22Rv1 (cell line): Measurements from ENCODE around the gene DENND6A.

Experiments used
- H3K27ac ChIP-seq: fragments of 450-650 bp; 2 replicates; pipeline ENCODE4 v1.5.1; 2017
- ZFX ChIP-seq: fragments of 450-650 bp; IDR thresholded peaks from 2 replicates; pipeline ENCODE4 v1.6.1; 2017; ENCODE audit warnings: antibody characterized with exemption, borderline replicate concordance
- TF ChIP-seq, protein P1 (sequence below): fragments of 450-650 bp; IDR thresholded peaks from 2 replicates; pipeline ENCODE4 v1.5.1; 2017; ENCODE audit warnings: mild to moderate bottlenecking

DENND6A gene

DNA sequence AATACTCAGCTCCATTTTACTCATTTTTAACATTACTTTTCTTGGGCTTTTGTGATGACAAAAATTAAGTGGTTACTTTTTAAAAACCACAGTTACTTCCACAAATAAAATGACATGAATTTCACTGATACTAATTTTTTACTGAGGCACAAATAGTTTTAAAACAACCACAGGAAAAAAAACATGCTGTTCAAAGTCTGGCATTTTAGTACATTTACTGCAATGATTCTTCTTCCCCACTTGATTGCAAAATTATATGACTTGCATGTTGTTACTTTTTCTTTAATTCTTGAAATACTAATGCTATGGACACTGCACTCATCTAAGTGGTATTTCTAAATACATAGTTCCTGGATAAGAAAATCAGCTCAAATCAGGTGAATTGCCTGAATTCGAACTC lies 38.4 kb upstream of the DENND6A start:
- no peak overlapping the region for H3K27ac ChIP-seq
- TF ChIP-seq ZFX, result no peak
- TF ChIP-seq, protein P1, sequence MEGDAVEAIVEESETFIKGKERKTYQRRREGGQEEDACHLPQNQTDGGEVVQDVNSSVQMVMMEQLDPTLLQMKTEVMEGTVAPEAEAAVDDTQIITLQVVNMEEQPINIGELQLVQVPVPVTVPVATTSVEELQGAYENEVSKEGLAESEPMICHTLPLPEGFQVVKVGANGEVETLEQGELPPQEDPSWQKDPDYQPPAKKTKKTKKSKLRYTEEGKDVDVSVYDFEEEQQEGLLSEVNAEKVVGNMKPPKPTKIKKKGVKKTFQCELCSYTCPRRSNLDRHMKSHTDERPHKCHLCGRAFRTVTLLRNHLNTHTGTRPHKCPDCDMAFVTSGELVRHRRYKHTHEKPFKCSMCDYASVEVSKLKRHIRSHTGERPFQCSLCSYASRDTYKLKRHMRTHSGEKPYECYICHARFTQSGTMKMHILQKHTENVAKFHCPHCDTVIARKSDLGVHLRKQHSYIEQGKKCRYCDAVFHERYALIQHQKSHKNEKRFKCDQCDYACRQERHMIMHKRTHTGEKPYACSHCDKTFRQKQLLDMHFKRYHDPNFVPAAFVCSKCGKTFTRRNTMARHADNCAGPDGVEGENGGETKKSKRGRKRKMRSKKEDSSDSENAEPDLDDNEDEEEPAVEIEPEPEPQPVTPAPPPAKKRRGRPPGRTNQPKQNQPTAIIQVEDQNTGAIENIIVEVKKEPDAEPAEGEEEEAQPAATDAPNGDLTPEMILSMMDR, result no peak

DNA sequence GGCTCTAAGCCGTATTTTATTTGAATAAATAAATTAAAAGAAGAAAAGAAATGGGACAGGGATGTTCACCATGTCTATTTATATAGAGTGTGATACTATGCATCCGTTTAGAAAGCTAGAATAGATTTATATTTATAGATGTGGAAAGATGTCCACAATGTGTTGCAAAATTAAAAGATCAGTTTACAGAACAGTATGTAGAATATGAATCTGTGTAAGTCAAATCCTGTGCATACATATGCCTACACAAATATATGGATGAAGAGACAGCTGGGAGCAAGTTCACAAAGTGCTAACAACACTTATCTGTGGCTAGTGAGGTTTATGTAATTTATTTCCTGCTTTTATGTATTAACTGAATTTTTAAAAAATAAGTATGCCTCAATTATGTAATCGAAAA lies 37.8 kb upstream of the DENND6A start:
- H3K27ac ChIP-seq, result no peak overlapping the region
- TF ChIP-seq ZFX, result no peak
- TF ChIP-seq, protein P1, result no peak

DNA sequence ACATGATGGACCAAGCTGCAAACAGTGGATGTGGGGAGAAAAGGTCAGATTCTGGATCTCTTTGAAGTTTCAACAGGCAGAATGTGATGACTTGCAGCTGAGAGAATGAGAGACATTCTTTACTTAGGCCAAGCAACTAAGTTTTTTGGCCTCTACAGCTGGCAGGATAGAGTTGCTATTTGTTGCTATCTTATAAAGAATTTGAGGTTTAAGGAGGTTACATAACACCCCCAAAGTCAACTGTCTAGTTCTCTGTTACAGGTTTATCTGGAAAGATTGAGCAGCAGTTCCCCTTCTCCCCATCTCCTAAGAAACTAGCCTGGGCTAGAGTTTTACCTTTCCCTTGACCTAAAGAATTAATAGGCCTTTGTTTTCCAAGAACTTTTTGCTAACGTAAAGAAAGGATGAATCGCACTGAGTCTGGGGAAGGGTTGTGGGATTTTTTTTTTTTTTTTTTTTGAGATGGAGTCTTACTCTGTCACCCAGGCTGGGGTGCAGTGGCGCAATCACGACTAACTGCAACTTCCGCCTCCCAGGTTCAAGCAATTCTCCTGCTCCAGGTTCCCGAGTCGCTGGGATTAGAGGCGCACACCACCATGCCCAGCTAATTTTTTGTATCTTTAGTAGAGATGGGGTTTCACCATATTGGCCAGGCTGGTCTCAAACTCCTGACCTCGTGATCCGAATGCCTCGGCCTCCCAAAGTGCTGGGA lies 36.6 kb upstream of the DENND6A start:
- TF ChIP-seq, protein P1, result no peak
- TF ChIP-seq ZFX, result no peak
- H3K27ac ChIP-seq, result no peak overlapping the region

DNA sequence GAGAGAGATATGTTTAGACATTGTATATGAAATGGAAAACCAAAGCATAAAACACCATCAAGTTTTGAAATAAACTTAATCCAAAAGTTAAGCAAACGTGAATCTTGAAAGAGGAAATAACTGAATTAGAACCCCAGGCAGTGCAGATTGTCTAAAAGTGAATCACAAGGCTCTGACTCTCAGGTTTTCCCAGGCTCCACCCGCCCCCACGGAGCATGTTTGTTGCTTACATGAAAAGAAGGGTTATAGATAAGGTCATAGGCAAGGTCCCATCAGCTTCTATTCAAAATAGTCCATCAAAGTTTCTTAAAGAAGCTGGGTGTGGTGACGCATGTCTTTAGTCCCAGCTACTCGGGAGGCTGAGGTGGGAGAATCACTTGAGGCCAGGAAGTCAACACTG lies 34.2 kb upstream of the DENND6A start:
- TF ChIP-seq, protein P1, result no peak
- TF ChIP-seq ZFX, result no peak

DNA sequence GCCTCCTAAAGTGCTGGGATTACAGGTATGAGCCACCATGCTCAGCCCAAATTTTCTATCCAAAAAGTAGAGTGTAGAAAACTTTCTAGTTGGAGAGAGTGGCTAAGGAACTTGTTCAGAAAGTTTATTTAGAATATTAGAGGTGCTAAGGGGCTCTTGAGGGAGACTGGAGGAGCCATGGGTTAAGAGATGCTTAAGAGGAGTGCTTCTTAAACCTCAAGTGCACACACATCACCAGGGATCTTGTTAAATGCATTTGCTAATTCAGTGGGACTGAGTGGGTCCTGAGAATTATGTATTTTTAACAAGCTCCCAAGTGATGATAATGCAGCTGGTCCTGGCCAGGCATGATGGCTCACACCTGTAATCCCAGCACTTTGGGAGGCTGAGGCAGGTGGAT lies 33.5 kb upstream of the DENND6A start:
- TF ChIP-seq, protein P1, result no peak
- TF ChIP-seq ZFX, result no peak
- H3K27ac ChIP-seq, result no peak overlapping the region

More for the DNA sequence above, 34.2 kb upstream of the DENND6A start:
- no peak overlapping the region for H3K27ac ChIP-seq

DNA sequence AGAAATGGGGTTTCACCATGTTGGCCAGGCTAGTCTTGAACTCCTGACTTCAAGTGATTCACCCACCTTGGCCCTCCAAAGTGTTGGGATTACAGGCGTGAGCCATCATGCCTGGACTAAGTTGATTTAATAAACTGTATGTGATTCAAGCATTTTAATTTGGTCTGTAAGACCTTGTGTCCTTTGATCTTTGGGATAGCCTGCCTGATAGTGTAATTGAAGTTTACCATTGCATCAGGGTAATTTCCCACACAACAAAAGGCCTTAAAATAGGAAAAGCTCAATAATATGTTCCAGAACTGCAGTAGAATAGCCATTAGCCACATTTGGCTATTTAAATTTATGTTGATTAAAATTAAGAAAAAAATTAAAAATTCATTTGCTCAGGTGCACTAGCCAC lies 25.2 kb upstream of the DENND6A start:
- H3K27ac ChIP-seq, result no peak overlapping the region
- TF ChIP-seq ZFX, result no peak
- TF ChIP-seq, protein P1, result no peak

DNA sequence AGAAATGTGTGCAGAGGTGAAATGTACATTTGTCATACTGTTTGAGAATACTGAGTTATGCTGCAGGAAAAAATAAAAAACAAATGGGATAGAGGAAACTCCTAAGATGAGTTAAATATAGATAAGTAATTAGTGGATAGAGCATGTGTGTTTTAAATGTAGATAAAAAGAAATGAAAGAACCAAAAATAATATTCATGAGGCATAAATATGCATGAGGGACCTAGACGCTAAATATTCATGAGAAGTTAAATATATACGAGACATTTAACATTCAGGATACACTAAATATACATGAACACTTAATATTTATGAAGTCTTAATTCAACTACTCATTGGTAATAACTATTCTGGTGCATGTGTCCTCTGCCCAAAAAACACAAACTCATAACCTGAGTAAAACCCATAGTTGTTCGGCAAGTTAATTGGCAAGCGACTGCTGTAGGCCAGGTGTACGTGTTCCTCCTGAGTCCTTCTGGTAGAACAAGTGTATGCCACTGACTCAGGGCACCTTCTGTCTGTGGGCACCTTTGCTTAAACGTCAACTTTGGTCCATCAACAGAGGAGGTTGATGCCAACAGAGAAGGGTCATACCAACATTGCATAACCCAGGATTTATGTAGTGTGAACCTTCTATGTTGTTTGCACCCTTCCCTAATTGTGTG lies 24.5 kb upstream of the DENND6A start:
- TF ChIP-seq, protein P1, result no peak
- no peak for TF ChIP-seq ZFX
- H3K27ac ChIP-seq, result no peak overlapping the region
